Hepatocyte (in vitro differentiated cells): ENCODE data around the gene NR6A1.

Source experiments
- EZH2 ChIP-seq: fragments of 200-600 bp; sonication (generic); IDR thresholded peaks from 2 replicates; pipeline ENCODE4 v1.6.1; 2016; ENCODE audit warnings: antibody characterized with exemption, mild to moderate bottlenecking, borderline replicate concordance
- EZH2phosphoT487 ChIP-seq: fragments of 200-600 bp; sonication (generic); IDR thresholded peaks from one replicate; pipeline ENCODE4 v1.6.1; 2018; ENCODE audit warnings: antibody characterized with exemption, mild to moderate bottlenecking, low read depth, moderate library complexity; ENCODE audit not compliant: unreplicated experiment, severe bottlenecking
- TF ChIP-seq, protein P1 (sequence below): fragments of 200-600 bp; sonication (generic); IDR thresholded peaks from 2 replicates; pipeline ENCODE4 v1.5.1; 2016; ENCODE audit warnings: antibody characterized with exemption, mild to moderate bottlenecking; ENCODE audit not compliant: poor library complexity

DNA sequence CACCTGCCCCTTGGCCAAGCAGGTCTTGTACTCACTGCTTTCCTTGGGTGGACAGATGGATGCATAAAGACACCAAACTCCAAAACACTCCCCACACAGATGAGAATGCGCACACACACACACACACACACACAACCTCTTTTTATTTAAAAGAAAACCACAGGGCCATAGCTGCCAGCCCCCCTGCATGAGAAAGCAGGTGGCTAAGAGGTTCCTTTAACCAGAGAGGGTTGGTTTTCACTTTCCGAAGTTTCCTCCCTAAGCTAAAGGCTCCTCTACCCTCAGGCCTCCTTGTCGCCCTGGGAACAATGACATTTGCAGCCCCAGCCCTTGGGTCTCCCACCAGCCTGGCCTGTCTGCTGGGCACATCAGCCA lies 275.0 kb downstream of the NR6A1 start:
- TF ChIP-seq, protein P1, sequence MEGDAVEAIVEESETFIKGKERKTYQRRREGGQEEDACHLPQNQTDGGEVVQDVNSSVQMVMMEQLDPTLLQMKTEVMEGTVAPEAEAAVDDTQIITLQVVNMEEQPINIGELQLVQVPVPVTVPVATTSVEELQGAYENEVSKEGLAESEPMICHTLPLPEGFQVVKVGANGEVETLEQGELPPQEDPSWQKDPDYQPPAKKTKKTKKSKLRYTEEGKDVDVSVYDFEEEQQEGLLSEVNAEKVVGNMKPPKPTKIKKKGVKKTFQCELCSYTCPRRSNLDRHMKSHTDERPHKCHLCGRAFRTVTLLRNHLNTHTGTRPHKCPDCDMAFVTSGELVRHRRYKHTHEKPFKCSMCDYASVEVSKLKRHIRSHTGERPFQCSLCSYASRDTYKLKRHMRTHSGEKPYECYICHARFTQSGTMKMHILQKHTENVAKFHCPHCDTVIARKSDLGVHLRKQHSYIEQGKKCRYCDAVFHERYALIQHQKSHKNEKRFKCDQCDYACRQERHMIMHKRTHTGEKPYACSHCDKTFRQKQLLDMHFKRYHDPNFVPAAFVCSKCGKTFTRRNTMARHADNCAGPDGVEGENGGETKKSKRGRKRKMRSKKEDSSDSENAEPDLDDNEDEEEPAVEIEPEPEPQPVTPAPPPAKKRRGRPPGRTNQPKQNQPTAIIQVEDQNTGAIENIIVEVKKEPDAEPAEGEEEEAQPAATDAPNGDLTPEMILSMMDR, result no peak
- TF ChIP-seq EZH2, result no peak
- TF ChIP-seq EZH2phosphoT487, result no peak
